Esophagus squamous epithelium (tissue), 5 donors: Measurements from ENCODE around the gene APP. TPM values are rescaled to one million over a fixed set of nuclear protein-coding genes. Genes with fewer than 3 reads are reported as not detected.

Experiments used
- DNase-seq: peaks from one replicate; lab custom pipeline; 2025; lab: John Stamatoyannopoulos, UW
- H3K27ac ChIP-seq, 4 donors: fragments of 200-600 bp; sonication (generic); one replicate each; pipeline ENCODE4 v1.5.1; 2016 to 2019; ENCODE audit warnings: mild to moderate bottlenecking in 1 of 4
- H3K27me3 ChIP-seq, 4 donors: fragments of 200-600 bp; sonication (generic); 1 replicate in 3 of 4; 2 replicates in 1 of 4; pipeline versions ENCODE4 v1.5.1 to v1.6.0; 2017 to 2021; ENCODE audit warnings: antibody characterized with exemption in 1 of 4
- H3K36me3 ChIP-seq, 3 donors: fragments of 200-600 bp; sonication (generic); one replicate each; pipeline ENCODE4 v1.5.1; 2016 to 2019
- H3K4me1 ChIP-seq, 3 donors: fragments of 200-600 bp; sonication (generic); one replicate each; pipeline ENCODE4 v1.5.1; 2017 to 2019
- H3K4me3 ChIP-seq, 4 donors: fragments of 200-600 bp; sonication (generic); 1 replicate in 3 of 4; 2 replicates in 1 of 4; pipeline ENCODE4 v1.5.1; 2016 to 2019; ENCODE audit warnings: mild to moderate bottlenecking in 2 of 4, moderate library complexity in 1 of 4
- H3K9me3 ChIP-seq, 3 donors: fragments of 200-600 bp; sonication (generic); one replicate each; pipeline ENCODE4 v1.5.1; 2016 to 2019
- POLR2A ChIP-seq, 4 donors: fragments of 450-650 bp; IDR thresholded peaks; one replicate each; pipeline ENCODE4 v1.6.1; 2017; ENCODE audit warnings: antibody characterized with exemption in 4 of 4, mild to moderate bottlenecking in 4 of 4, moderate library complexity in 3 of 4
- WGBS, 2 donors: methylation state at CpG; one replicate each; pipeline ENCODE4 v1.1.5; 2018; 5-methylcytosine and 5-hydroxymethylcytosine counted together
- intact Hi-C: fragments of 100-400 bp; cut with DNase I; formaldehyde crosslinking; loops from one replicate; pipeline ENCODE4 v1.15.0; 2022
- total RNA-seq, 4 donors: library from RNA; depleted of rRNA; stranded (reverse); fragments of >200 nt; gene quantifications; one replicate each; pipeline ENCODE4 v1.1.0, GENCODE V29; 2016
- TF ChIP-seq, protein P1 (sequence below), 6 experiments: fragments of 450-650 bp in 4 of 6; fragments of 200-600 bp in 2 of 6; sonication (generic) in 2 of 6; IDR thresholded peaks; one replicate each; pipeline ENCODE4 v1.5.1; 2016 to 2019; ENCODE audit warnings: antibody characterized with exemption in 6 of 6, mild to moderate bottlenecking in 4 of 6, moderate library complexity in 4 of 6
- donor health status: DM: yes; HTN: yes; CAD: no.

APP gene
- total RNA-seq, 4 donors from 2014 or later, result 58.2 to 277 (median 183) TPM

- H3K27ac ChIP-seq, result no peak overlapping the region
Measured at GRCh38 chr21:26147535-26147934, 23.0 kb downstream of the APP start.

GRCh38 chr21:26146681-26147080, 23.9 kb downstream of the APP start:
- intact Hi-C loops, result no loop called here
- Histone ChIP-seq H3K27ac (no peak overlapping the region), H3K36me3 (no peaks in the 10 kb centered on the region), H3K9me3 (no peaks in the 10 kb centered on the region), H3K4me3 (no peak overlapping the region), H3K4me1 (peaks cover 0 to 39% (median 11%) of the 10 kb centered on the region in 3 donors), H3K27me3 (no peaks in the 10 kb centered on the region)
- WGBS, 2 donors, result 96% methylated on average over 1 of the region's 1 CpG
- no peak for TF ChIP-seq POLR2A (IDR thresholded peaks at IDR 0.05)
- TF ChIP-seq, protein P1, sequence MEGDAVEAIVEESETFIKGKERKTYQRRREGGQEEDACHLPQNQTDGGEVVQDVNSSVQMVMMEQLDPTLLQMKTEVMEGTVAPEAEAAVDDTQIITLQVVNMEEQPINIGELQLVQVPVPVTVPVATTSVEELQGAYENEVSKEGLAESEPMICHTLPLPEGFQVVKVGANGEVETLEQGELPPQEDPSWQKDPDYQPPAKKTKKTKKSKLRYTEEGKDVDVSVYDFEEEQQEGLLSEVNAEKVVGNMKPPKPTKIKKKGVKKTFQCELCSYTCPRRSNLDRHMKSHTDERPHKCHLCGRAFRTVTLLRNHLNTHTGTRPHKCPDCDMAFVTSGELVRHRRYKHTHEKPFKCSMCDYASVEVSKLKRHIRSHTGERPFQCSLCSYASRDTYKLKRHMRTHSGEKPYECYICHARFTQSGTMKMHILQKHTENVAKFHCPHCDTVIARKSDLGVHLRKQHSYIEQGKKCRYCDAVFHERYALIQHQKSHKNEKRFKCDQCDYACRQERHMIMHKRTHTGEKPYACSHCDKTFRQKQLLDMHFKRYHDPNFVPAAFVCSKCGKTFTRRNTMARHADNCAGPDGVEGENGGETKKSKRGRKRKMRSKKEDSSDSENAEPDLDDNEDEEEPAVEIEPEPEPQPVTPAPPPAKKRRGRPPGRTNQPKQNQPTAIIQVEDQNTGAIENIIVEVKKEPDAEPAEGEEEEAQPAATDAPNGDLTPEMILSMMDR (IDR thresholded peaks at IDR 0.05), result no peak
- DNase-seq, result no peak

More at GRCh38 chr21:26147535-26147934, 23.0 kb downstream of the APP start:
- no peak for DNase-seq
- no peaks in the 10 kb centered on the region for H3K9me3 ChIP-seq
- intact Hi-C loops, result no loop called here
- TF ChIP-seq, protein P1 (IDR thresholded peaks at IDR 0.05), result no peak
- TF ChIP-seq POLR2A (IDR thresholded peaks at IDR 0.05), result no peak
- peaks cover 0 to 37% (median 11%) of the 10 kb centered on the region in 3 donors for H3K4me1 ChIP-seq
- WGBS, 2 donors, result 28 to 44% methylated on average over 4 of the region's 4 CpGs
- no peaks in the 10 kb centered on the region for H3K36me3 ChIP-seq
- H3K4me3 ChIP-seq, result no peak overlapping the region
- no peaks in the 10 kb centered on the region for H3K27me3 ChIP-seq

GRCh38 chr21:26144031-26144430, 26.5 kb downstream of the APP start:
- no peak for DNase-seq
- WGBS, 2 donors, result 75 to 77% methylated on average over 4 of the region's 4 CpGs
- Histone ChIP-seq H3K36me3 (no peaks in the 10 kb centered on the region), H3K27ac (no peak overlapping the region), H3K27me3 (no peaks in the 10 kb centered on the region), H3K9me3 (no peaks in the 10 kb centered on the region), H3K4me1 (peaks cover 0 to 48% (median 14%) of the 10 kb centered on the region in 3 donors), H3K4me3 (no peak overlapping the region)
- TF ChIP-seq POLR2A (IDR thresholded peaks at IDR 0.05), result no peak
- TF ChIP-seq, protein P1 (IDR thresholded peaks at IDR 0.05), result no peak
- intact Hi-C loops, result no loop called here

DNA sequence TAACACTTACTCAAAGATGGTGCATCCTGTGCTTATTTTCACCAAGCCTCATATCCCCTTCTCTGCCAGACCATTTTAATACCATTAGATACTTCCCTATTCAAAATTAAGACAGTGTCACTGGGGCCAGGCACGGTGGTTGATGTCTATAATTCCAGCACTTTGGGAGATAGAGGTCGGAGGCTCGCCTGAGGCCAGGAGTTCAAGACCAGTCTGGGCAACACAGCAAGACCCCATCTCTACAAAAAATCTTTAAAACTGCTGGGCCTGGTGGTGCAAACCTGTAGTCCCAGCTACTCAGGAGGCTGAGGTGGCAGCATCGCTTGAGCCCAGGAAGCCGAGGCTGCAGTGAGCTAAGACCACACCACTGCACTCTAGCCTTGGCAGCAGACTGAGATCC, 28.2 kb downstream of the APP start:
- H3K9me3 ChIP-seq, result no peaks in the 10 kb centered on the region
- H3K4me3 ChIP-seq, result no peak overlapping the region
- no peaks in the 10 kb centered on the region for H3K27me3 ChIP-seq
- peaks cover 0 to 32% (median 8%) of the 10 kb centered on the region in 3 donors for H3K4me1 ChIP-seq
- TF ChIP-seq POLR2A (IDR thresholded peaks at IDR 0.05), result no peak
- TF ChIP-seq, protein P1 (IDR thresholded peaks at IDR 0.05), result no peak
- no peak for DNase-seq
- H3K36me3 ChIP-seq, result no peaks in the 10 kb centered on the region
- 96 to 97% methylated on average over 3 to 5 of the region's 5 CpGs for WGBS, 2 donors
- H3K27ac ChIP-seq, result no peak overlapping the region
- intact Hi-C loops, result no loop called here

- peaks cover 0 to 42% (median 11%) of the 10 kb centered on the region in 3 donors for H3K4me1 ChIP-seq
- H3K36me3 ChIP-seq, result no peaks in the 10 kb centered on the region
- no peak for TF ChIP-seq POLR2A (IDR thresholded peaks at IDR 0.05)
- TF ChIP-seq, protein P1 (IDR thresholded peaks at IDR 0.05), result no peak
- intact Hi-C loops, result no loop called here
- no peak overlapping the region for H3K4me3 ChIP-seq
- H3K9me3 ChIP-seq, result no peaks in the 10 kb centered on the region
- 56 to 70% methylated on average over 3 of the region's 3 CpGs for WGBS, 2 donors
- peak overlapping the region in 3 of 4 donors; percentile 39 to 68 (median 64) for H3K27ac ChIP-seq
- no peaks in the 10 kb centered on the region for H3K27me3 ChIP-seq
- DNase-seq, result no peak
Measured at GRCh38 chr21:26140926-26141325, 29.6 kb downstream of the APP start.
